Measurements from ENCODE around the gene RCAN2. TPM values are rescaled to one million over a fixed set of nuclear protein-coding genes. Genes with fewer than 3 reads are reported as not detected.
"Not testable (repeated sequence)": the region's sequence is repeated elsewhere in the genome, so short reads cannot be mapped to it uniquely, and the experiment has no call there.

Gene RCAN2
- total RNA-seq, 6 experiments from 2014 or later, result 0.06 to 1.00 (median 0.31) TPM; not detected in 2

DNA sequence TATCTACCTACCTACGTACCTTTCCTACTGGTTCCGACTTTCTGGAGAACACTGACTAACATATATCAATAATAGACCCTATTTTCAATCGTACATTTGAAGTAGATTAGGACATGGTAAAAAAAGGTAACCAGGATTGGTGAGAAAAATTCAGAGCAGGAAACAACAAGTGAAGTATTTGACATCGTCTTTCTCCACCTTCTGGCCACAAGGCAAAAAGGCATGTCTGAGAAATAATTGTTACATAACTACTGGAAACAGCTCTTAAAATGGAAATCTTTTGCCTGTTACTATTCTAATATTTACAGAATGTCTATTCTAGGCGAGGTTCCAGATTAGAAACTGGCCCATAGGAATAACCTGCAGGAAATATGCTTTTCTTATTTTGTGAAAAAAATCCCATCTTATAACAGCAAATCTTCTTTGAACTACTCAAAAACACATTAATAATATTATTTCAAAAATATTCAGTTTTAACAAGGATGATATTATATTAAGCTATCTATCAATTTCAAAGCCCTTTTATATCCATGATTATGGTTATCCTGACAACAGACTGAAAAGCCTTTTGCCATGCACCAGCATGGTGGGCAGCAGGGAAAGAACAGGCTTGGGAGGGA, 80.8 kb downstream of the RCAN2 start:
- peak; percentile 30 for DNase-seq
- Mint-ChIP-seq H3K4me1 (ENCODE audit: low read depth) (no peaks in the 10 kb centered on the region), H3K9me3 (0 out of 2 replicates have a peak, but pooled peaks cover under 1% of the 10 kb centered on the region), H3K27ac (no peak overlapping the region), H3K4me3 (no peak overlapping the region), H3K27me3 (ENCODE audit: insufficient read depth) (peaks cover 1% of the 10 kb centered on the region; the same call in 1 of the 2 replicates), H3K36me3 (ENCODE audit: low read depth) (no peaks in the 10 kb centered on the region)
- TF ChIP-seq, protein P1, sequence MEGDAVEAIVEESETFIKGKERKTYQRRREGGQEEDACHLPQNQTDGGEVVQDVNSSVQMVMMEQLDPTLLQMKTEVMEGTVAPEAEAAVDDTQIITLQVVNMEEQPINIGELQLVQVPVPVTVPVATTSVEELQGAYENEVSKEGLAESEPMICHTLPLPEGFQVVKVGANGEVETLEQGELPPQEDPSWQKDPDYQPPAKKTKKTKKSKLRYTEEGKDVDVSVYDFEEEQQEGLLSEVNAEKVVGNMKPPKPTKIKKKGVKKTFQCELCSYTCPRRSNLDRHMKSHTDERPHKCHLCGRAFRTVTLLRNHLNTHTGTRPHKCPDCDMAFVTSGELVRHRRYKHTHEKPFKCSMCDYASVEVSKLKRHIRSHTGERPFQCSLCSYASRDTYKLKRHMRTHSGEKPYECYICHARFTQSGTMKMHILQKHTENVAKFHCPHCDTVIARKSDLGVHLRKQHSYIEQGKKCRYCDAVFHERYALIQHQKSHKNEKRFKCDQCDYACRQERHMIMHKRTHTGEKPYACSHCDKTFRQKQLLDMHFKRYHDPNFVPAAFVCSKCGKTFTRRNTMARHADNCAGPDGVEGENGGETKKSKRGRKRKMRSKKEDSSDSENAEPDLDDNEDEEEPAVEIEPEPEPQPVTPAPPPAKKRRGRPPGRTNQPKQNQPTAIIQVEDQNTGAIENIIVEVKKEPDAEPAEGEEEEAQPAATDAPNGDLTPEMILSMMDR (IDR thresholded peaks at IDR 0.05), result peak; percentile 77

DNA sequence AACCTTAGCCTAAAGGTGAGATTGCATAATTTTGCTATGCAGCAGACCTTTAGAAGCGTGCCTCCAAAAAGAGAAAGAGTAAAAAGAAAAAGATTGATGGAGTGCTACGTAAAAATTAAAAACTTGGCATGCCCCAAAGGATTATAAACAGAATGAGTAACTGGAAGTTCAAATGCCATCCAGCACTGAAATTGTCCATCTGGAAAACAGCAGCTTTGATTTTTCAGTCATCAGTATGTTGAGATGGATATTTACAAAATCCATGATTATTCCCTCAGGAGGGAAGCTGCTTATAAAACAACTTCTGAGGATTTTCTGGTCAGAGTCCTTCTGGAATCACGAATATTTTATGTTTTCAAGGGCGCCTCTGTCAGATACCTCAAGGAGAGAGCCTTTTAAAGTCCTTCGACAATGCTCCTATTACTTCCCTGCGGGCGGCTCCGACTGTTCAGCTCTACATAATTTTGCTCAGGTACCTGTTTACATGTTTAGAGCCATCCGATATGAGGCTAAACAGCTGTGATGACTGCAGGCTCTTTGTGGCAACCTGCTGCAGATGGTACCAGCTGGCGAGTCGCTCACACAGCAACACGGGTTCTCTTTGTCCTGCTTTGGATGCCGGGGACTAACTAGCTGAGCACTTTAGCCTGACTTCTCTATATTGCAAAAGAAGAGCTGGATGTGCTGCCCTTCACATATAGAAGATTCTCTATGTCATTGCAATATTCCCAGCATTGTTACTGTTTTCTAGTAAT, 83.3 kb downstream of the RCAN2 start:
- H3K9me3 Mint-ChIP-seq, result peaks cover 9% of the 10 kb centered on the region; the same call in 1 of the 2 replicates
- no peak overlapping the region for H3K27ac Mint-ChIP-seq
- H3K4me3 Mint-ChIP-seq, result no peak overlapping the region
- no peaks in the 10 kb centered on the region for H3K36me3 Mint-ChIP-seq (ENCODE audit: low read depth)
- H3K4me1 Mint-ChIP-seq (ENCODE audit: low read depth), result no peaks in the 10 kb centered on the region
- no peak for DNase-seq
- peaks cover 1% of the 10 kb centered on the region; the same call in 1 of the 2 replicates for H3K27me3 Mint-ChIP-seq (ENCODE audit: insufficient read depth)
- TF ChIP-seq, protein P1 (IDR thresholded peaks at IDR 0.05), result no peak

DNA sequence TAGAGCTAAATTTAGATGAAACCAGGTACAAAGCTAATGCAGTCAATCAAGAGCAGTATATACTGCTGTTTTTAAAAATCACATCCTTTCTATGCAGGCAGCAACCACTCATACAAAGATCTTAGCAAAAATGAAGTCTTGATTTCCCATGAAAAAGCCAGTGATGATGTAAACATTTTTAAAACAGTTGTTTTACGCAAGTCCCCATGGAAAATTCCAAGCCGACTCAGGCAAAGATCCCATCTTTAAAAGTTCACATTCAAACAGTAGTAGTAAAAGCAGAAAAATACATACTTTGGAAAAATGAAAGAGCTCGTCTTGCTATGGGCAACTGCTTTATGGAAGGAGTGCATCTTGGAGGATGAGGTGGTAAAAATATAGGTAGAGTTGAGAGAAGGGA, 84.0 kb downstream of the RCAN2 start:
- Mint-ChIP-seq H3K4me3 (no peak overlapping the region), H3K9me3 (peaks cover 9% of the 10 kb centered on the region; the same call in 1 of the 2 replicates), H3K4me1 (ENCODE audit: low read depth) (no peaks in the 10 kb centered on the region), H3K36me3 (ENCODE audit: low read depth) (no peaks in the 10 kb centered on the region), H3K27ac (no peak overlapping the region), H3K27me3 (ENCODE audit: insufficient read depth) (peaks cover 1% of the 10 kb centered on the region; the same call in 1 of the 2 replicates)
- TF ChIP-seq, protein P1 (IDR thresholded peaks at IDR 0.05), result no peak
- DNase-seq, result no peak

DNA sequence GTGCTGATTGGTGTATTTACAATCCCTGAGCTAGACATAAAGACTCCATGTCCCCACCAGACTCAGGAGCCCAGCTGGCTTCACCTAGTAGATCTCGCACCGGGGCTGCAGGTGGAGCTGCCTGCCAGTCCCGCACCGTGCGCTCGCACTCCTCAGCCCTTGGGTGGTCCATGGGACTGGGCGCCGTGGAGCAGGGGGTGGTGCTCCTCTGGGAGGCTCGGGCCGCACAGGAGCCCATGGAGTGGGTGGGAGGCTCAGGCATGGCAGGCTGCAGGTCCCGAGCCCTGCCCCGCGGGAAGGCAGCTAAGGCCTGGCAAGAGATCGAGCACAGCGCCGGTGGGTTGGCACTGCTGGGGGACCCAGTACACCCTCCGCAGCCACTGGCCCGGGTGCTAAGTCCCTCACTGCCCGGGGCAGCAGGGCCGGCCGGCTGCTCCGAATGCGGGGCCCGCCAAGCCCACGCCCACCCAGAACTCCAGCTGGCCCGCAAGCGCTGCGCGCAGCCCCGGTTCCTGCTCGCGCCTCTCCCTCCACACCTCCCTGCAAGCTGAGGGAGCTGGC, 85.5 kb downstream of the RCAN2 start:
- DNase-seq; H3K4me3 Mint-ChIP-seq; H3K27me3 Mint-ChIP-seq (ENCODE audit: insufficient read depth); H3K9me3 Mint-ChIP-seq; H3K36me3 Mint-ChIP-seq (ENCODE audit: low read depth); H3K27ac Mint-ChIP-seq; H3K4me1 Mint-ChIP-seq (ENCODE audit: low read depth): not testable (repeated sequence)

DNA sequence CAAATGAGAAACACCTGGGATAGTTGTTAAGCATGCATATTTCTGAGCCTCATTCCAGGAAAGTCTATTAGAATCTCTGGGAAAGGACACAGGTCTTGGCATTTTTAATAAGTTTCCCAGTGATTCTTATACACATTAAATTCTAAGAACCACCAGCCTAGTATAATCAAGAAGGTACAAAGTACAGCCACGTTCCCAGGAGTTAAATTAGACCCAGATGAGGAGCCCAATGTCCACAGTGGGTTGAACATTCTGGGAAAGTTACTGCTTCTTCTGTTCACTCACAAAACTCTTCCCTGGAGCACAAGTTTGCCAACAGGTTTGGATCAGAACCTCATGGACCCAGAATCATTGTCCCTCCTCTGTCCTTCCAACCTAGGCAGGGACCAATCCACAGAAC, 90.4 kb downstream of the RCAN2 start:
- DNase-seq, result no peak
- Mint-ChIP-seq H3K27me3 (ENCODE audit: insufficient read depth) (0 out of 2 replicates have a peak, but pooled peaks cover 2% of the 10 kb centered on the region), H3K36me3 (ENCODE audit: low read depth) (no peaks in the 10 kb centered on the region), H3K9me3 (peaks cover 14% of the 10 kb centered on the region; the same call in 1 of the 2 replicates), H3K27ac (no peak overlapping the region), H3K4me3 (no peak overlapping the region), H3K4me1 (ENCODE audit: low read depth) (no peaks in the 10 kb centered on the region)
- TF ChIP-seq, protein P1 (IDR thresholded peaks at IDR 0.05), result no peak

DNA sequence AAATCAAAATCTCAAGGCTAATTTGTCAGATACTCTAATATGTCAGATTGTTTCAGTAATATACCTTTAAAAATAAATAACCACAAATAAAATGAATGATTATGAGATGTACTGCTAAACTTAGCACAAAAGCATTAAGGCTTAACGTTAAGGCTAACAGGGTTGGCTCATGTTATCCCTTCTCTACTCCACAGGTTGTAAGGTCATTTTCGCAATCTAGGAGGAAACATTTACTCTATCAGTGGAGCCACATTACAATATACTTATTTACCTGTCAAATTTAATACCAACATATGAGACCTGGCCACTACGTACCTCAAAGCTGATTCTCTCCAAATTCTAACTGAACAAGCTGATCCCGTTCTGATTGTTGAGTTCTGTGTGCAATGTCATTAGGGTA, 95.7 kb downstream of the RCAN2 start:
- no peaks in the 10 kb centered on the region for H3K36me3 Mint-ChIP-seq (ENCODE audit: low read depth)
- TF ChIP-seq, protein P1 (IDR thresholded peaks at IDR 0.05), result no peak

More for the DNA sequence above, 95.7 kb downstream of the RCAN2 start:
- DNase-seq, result no peak
- Mint-ChIP-seq H3K4me1 (ENCODE audit: low read depth) (no peaks in the 10 kb centered on the region), H3K27ac (no peak overlapping the region), H3K4me3 (no peak overlapping the region), H3K27me3 (ENCODE audit: insufficient read depth) (0 out of 2 replicates have a peak, but pooled peaks cover 2% of the 10 kb centered on the region), H3K9me3 (peaks cover 17% of the 10 kb centered on the region)
